Muscle layer of colon (tissue), 2 donors: ENCODE results near the gene MEIS2.

Experiments
- H3K27ac ChIP-seq: one replicate; pipeline ENCODE4 v1.7.0; 2013; ENCODE audit warnings: low read depth, mild to moderate bottlenecking, low read length, moderate library complexity
- H3K27me3 ChIP-seq, 2 donors: one replicate each; pipeline ENCODE4 v1.7.0; 2013; ENCODE audit warnings: low read length in 2 of 2, mild to moderate bottlenecking in 2 of 2; ENCODE audit not compliant: insufficient read depth in 2 of 2, control insufficient read depth in 1 of 2
- H3K36me3 ChIP-seq: one replicate; pipeline ENCODE4 v1.7.0; 2013; ENCODE audit warnings: mild to moderate bottlenecking, low read length; ENCODE audit not compliant: insufficient read depth
- H3K4me1 ChIP-seq: one replicate; pipeline ENCODE4 v1.7.0; 2013; ENCODE audit warnings: mild to moderate bottlenecking, low read length; ENCODE audit not compliant: insufficient read depth
- H3K4me3 ChIP-seq, 2 donors: one replicate each; pipeline ENCODE4 v1.7.0; 2013; ENCODE audit warnings: low read length in 2 of 2, low read depth in 1 of 2, mild to moderate bottlenecking in 1 of 2, moderate library complexity in 1 of 2
- H3K9ac ChIP-seq: one replicate; pipeline ENCODE4 v1.7.0; 2013; ENCODE audit warnings: low read length
- H3K9me3 ChIP-seq: one replicate; pipeline ENCODE4 v1.7.0; 2013; ENCODE audit warnings: mild to moderate bottlenecking, low read length
- donor health status: abdominal sarcoma.
- donor health status: Adenocarcinoma of cecum.

Gene MEIS2

GRCh38 chr15:36897834-36898233 is 202.5 kb downstream of the MEIS2 start:
- Histone ChIP-seq H3K27ac (no peak overlapping the region), H3K27me3 (no peaks in the 10 kb centered on the region), H3K9me3 (no peaks in the 10 kb centered on the region), H3K9ac (no peak overlapping the region), H3K4me3 (no peak overlapping the region), H3K4me1 (peaks cover 80% of the 10 kb centered on the region), H3K36me3 (peaks cover 23% of the 10 kb centered on the region)

- H3K4me3 ChIP-seq = no peak overlapping the region
These were observed 203.4 kb downstream of the MEIS2 start for GRCh38 chr15:36896949-36897348.

GRCh38 chr15:36894075-36894474 is 206.3 kb downstream of the MEIS2 start:
- Histone ChIP-seq H3K9me3 (no peaks in the 10 kb centered on the region), H3K27me3 (no peaks in the 10 kb centered on the region), H3K9ac (no peak overlapping the region), H3K4me1 (peaks cover 88% of the 10 kb centered on the region), H3K36me3 (peaks cover 34% of the 10 kb centered on the region), H3K4me3 (no peak overlapping the region), H3K27ac (no peak overlapping the region)

More at GRCh38 chr15:36896949-36897348, 203.4 kb downstream of the MEIS2 start:
- Histone ChIP-seq H3K27me3 (no peaks in the 10 kb centered on the region), H3K36me3 (peaks cover 26% of the 10 kb centered on the region), H3K27ac (peak overlapping the region; percentile 16), H3K9ac (no peak overlapping the region), H3K9me3 (no peaks in the 10 kb centered on the region), H3K4me1 (peaks cover 82% of the 10 kb centered on the region)

- no peak overlapping the region for H3K27ac ChIP-seq
- no peak overlapping the region for H3K4me3 ChIP-seq
- H3K36me3 ChIP-seq = peaks cover 34% of the 10 kb centered on the region
These were observed 207.1 kb downstream of the MEIS2 start for GRCh38 chr15:36893276-36893675.

GRCh38 chr15:36888011-36888992 is 212.0 kb downstream of the MEIS2 start:
- peak overlapping the region; percentile 35 to 65 for H3K4me3 ChIP-seq
- peak overlapping the region; percentile 34 for H3K9ac ChIP-seq
- peaks cover 10% of the 10 kb centered on the region for H3K36me3 ChIP-seq
- H3K27me3 ChIP-seq = no peaks in the 10 kb centered on the region
- no peaks in the 10 kb centered on the region for H3K9me3 ChIP-seq
- peaks cover 62% of the 10 kb centered on the region for H3K4me1 ChIP-seq
- H3K27ac ChIP-seq = peak overlapping the region; percentile 81

More at GRCh38 chr15:36893276-36893675, 207.1 kb downstream of the MEIS2 start:
- H3K27me3 ChIP-seq = no peaks in the 10 kb centered on the region
- H3K9me3 ChIP-seq = no peaks in the 10 kb centered on the region
- H3K4me1 ChIP-seq = peaks cover 86% of the 10 kb centered on the region
- no peak overlapping the region for H3K9ac ChIP-seq

GRCh38 chr15:36887214-36887961 is 213.0 kb downstream of the MEIS2 start:
- Histone ChIP-seq H3K9me3 (no peaks in the 10 kb centered on the region), H3K27ac (peak overlapping the region; percentile 81), H3K4me3 (peak overlapping the region; percentile 35 to 65), H3K4me1 (peaks cover 53% of the 10 kb centered on the region), H3K9ac (peak overlapping the region; percentile 34), H3K27me3 (no peaks in the 10 kb centered on the region), H3K36me3 (peaks cover 10% of the 10 kb centered on the region)

- Histone ChIP-seq H3K4me1 (peaks cover 46% of the 10 kb centered on the region), H3K27me3 (no peaks in the 10 kb centered on the region), H3K36me3 (peaks cover 5% of the 10 kb centered on the region), H3K9ac (no peak overlapping the region), H3K4me3 (peak overlapping the region in 1 of 2 donors; percentile 65), H3K9me3 (no peaks in the 10 kb centered on the region), H3K27ac (peak overlapping the region; percentile 81)
These were observed 213.6 kb downstream of the MEIS2 start for GRCh38 chr15:36886701-36887100.

GRCh38 chr15:36886191-36886590 is 214.2 kb downstream of the MEIS2 start:
- Histone ChIP-seq H3K4me1 (peaks cover 41% of the 10 kb centered on the region), H3K27me3 (peaks cover 0 to 2% of the 10 kb centered on the region in 2 donors), H3K9me3 (no peaks in the 10 kb centered on the region), H3K9ac (no peak overlapping the region), H3K27ac (peak overlapping the region; percentile 81), H3K36me3 (peaks cover under 1% of the 10 kb centered on the region), H3K4me3 (peak overlapping the region; percentile 4 to 65)

- H3K9me3 ChIP-seq = no peaks in the 10 kb centered on the region
- peak overlapping the region; percentile 81 for H3K27ac ChIP-seq
- H3K9ac ChIP-seq = peak overlapping the region; percentile 62
- peaks cover 0 to 6% of the 10 kb centered on the region in 2 donors for H3K27me3 ChIP-seq
- H3K36me3 ChIP-seq = no peaks in the 10 kb centered on the region
- H3K4me1 ChIP-seq = peaks cover 39% of the 10 kb centered on the region
- H3K4me3 ChIP-seq = peak overlapping the region in 1 of 2 donors; percentile 65
These were observed 214.6 kb downstream of the MEIS2 start for GRCh38 chr15:36885771-36886170.

GRCh38 chr15:36884936-36885635 is 215.3 kb downstream of the MEIS2 start:
- Histone ChIP-seq H3K9ac (peak overlapping the region; percentile 62), H3K4me1 (peaks cover 39% of the 10 kb centered on the region), H3K9me3 (no peaks in the 10 kb centered on the region), H3K27me3 (peaks cover 0 to 13% of the 10 kb centered on the region in 2 donors), H3K27ac (peak overlapping the region; percentile 81), H3K4me3 (peak overlapping the region; percentile 6 to 65), H3K36me3 (no peaks in the 10 kb centered on the region)

- Histone ChIP-seq H3K4me3 (peak overlapping the region; percentile 40 to 69), H3K4me1 (peaks cover 35% of the 10 kb centered on the region), H3K36me3 (no peaks in the 10 kb centered on the region), H3K27ac (peak overlapping the region; percentile 81), H3K27me3 (peaks cover 3 to 17% of the 10 kb centered on the region in 2 donors), H3K9me3 (no peaks in the 10 kb centered on the region), H3K9ac (peak overlapping the region; percentile 20)
These were observed 215.9 kb downstream of the MEIS2 start for GRCh38 chr15:36884518-36884875.
